Activated CD8-positive, alpha-beta memory T cell treated with anti-CD3 and anti-CD28 coated beads for 36 hours (primary cell): ENCODE results near the gene MBLAC2. TPM values are rescaled to one million over a fixed set of nuclear protein-coding genes. Genes with fewer than 3 reads are reported as not detected.

Source experiments
- CTCF ChIA-PET: fragments of 350-600 bp; sonication (Branson Sonifier 250); formaldehyde crosslinking; loops from one replicate; lab custom pipeline; 2021; ENCODE audit warnings: antibody characterized with exemption; lab: Charles Lee
- POLR2A ChIA-PET: fragments of 350-600 bp; sonication (Branson Sonifier 250); formaldehyde crosslinking; loops from one replicate; lab custom pipeline; 2021; ENCODE audit warnings: antibody characterized with exemption; lab: Charles Lee
- total RNA-seq, 2 experiments: library from RNA; stranded (reverse); gene quantifications; one replicate each; pipeline ENCODE4 v1.2.3, GENCODE V29; 2021

The MBLAC2 gene
- total RNA-seq, 2 experiments from 2014 or later, result 5.5 to 6.0 TPM

DNA sequence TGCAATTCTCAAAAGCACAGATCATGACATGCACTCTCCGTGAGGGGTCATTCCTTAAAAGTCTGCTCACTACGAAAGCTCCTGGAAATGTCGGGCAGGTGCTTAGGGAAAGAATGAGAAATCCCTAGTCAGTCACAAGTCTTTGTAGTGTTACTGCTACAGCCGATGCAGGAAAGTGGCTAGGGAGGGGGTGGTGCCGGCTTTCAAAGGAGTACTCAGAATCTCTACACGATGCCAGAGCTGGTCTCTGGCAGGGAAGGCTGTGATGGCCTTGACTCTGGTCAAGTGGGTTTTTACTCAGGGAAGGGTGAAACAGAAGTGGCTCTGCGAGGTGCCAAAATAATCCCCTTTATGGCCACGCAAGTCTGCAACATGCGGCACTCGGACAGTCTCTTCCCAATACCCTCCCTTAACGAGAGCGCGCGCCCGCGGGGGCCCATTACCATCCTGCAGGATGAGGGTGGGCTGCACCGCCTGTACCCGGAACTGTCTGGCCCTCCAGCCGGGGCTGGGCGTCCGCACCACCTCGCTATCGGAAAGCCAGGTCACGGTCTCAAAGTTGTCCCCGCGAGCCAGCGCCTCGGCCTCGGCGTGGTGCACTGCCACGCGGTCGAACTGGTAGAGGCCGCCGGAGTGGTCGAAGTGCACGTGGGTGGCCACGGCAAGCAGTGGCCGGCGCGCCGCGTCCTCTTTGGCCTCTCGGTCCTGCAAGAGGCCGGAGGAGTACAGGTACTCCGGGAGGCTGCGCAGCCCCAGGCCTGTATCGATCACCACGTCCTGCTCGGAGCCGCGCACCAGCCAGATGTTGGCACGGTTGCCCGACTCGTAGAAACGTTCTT lies 956 bp downstream of the MBLAC2 start:
- POLR2A ChIA-PET, result interaction anchor here (1.1 to 1.7 kb wide), 4 partner anchors 56 to 910 kb away, joined by 3 to 15 read pairs (median 10); partner anchors contain the start of genes ARRDC3, CETN3 and LYSMD3

DNA sequence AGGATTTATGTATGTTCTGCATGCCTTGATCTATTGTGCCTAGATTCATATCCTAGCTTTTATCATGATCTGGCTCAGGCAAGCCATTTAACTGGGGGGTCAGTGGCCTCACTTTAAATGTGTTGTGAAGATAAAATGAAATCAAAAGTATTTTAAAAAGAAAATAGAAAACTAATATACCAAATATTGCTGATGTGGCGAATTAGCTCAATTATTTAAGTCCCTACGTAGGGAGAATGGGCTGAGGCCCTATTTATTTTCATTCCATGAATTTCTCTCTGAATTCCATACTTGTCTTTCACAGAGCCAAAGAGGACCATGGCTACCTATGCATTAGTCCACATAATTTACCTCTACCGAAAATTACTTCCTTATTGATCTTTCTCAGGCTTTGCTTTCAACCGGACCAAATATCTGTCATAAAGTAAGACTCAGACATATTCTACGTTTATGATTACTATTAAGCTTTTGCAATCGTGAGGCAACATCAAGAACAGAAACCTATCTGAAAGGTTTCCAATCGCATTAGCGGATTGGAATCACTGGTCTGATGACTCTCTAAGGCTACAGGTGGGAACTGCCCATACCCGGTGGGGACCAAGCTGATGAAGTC lies 1.7 kb downstream of the MBLAC2 start:
- CTCF ChIA-PET, result interaction anchor here (0.5 to 1.5 kb wide), 3 partner anchors 33 to 57 kb away, joined by 3 read pairs; no protein-coding TSS in a partner anchor
- POLR2A ChIA-PET, result interaction anchor here (1.6 kb wide), 1 partner anchor 63 kb away, joined by 10 read pairs; the partner anchor contains the start of gene CETN3

More for the DNA sequence above, 956 bp downstream of the MBLAC2 start:
- CTCF ChIA-PET, result interaction anchor here (0.5 to 1.6 kb wide), 3 partner anchors 33 to 57 kb away, joined by 3 to 7 read pairs (median 3); no protein-coding TSS in a partner anchor

DNA sequence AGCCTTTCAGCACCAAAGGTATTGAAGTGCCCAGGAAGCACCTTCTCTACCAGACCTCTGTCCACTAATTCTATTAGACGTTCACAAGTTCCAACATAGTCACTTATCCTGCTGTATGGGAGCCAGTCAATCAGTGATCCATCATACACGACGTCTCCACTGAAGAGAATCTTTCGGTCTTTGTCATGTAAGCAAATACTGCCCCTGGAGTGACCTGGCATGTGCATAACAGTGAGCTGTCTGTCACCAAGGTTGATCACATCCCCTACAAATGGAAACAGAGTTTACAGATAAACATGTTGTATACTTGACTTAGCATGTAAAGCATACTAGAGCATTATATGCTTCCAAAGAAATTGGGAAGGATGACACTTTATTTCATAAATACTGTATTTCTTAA lies 13.3 kb downstream of the MBLAC2 start:
- POLR2A ChIA-PET, result no interaction called here
- CTCF ChIA-PET, result interaction anchor here (1.4 kb wide), 1 partner anchor 68 kb away, joined by 5 read pairs; the partner anchor contains the start of gene LYSMD3

DNA sequence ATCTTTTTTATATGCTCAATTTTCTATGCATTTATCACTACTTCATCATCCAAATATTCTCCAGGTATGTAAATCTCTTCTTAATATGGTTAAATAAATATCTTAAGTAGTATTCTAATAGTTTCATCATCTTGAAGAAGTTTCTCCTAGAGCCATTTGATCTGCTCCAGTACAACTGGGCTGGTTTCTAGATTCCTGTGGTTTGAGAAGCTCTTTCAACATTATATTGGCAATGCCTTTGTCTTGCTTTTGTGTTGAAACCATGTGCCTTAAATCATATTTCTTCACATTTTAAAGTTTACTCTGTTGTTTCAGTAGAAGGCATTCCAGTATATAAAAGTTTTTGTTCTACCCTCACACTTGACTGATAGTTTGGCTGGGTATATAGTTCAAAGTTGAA lies 27.6 kb downstream of the MBLAC2 start:
- CTCF ChIA-PET, result no interaction called here
- POLR2A ChIA-PET, result no interaction called here

DNA sequence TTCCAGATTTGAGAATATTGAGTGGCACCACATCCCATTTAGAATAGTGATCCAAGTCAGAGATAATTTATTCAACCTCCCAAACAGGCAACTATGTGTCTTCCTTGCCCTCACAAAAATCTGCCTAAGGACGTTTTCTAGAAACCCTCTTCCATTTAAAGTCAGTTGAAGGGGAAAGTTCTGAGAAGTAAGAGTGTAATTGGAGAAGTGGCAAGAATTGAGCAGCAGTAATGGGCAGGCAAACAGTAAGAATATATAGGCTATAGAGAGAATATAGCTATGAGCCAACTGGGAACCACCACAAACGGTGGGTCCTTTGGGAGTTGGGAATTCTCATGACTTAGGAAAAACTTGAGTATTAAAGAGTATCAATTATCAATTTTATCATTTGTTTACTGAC lies 33.9 kb downstream of the MBLAC2 start:
- CTCF ChIA-PET, result interaction anchor here (0.8 to 2.0 kb wide), 2 partner anchors 13 to 34 kb away, joined by 3 to 7 read pairs; partner anchors contain the start of genes MBLAC2 and POLR3G
- POLR2A ChIA-PET, result no interaction called here

DNA sequence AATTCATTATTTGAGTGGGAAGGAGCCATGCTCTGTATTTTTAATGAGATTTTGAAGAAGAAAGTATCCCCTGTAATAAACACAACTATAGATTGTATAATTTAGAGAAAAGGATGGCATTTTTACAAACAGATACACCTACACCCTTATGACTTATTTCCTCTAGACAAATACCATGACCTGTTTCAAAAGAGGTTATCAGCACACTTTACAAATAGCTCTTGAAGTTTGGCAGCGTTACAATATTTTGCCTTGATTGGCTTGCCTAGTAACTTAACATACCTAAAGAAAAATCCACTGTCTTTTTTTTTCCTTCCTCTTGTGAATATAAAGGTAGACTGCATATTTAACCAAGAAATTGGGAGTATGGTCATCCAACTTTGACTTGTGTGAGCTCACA lies 36.5 kb downstream of the MBLAC2 start:
- ChIA-PET POLR2A (no interaction called here), CTCF (interaction anchor here (1.0 kb wide), 1 partner anchor 10 kb away, joined by 3 read pairs; no protein-coding TSS in a partner anchor)

DNA sequence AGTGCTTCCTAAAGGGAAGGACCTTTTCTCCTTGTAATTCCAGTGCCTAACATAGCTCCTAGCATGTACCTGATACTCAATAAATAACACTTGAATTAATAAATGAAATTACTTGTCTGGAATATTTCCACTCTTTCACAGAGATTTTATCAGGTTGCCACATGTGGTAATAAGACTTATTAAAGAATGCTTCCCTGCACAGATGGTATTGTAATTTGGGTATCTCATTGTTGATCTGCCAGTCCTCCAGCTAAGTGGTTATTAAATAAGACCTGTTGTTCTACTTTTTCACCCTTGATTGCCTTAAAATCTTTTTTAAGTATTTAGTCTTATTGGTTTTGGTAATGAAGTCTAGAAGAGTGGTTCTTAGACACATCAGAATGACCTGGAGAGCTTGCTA lies 36.9 kb downstream of the MBLAC2 start:
- ChIA-PET CTCF (interaction anchor here (0.9 to 1.0 kb wide), 2 partner anchors 10 to 37 kb away, joined by 3 read pairs; partner anchors contain the start of genes MBLAC2 and POLR3G), POLR2A (no interaction called here)

DNA sequence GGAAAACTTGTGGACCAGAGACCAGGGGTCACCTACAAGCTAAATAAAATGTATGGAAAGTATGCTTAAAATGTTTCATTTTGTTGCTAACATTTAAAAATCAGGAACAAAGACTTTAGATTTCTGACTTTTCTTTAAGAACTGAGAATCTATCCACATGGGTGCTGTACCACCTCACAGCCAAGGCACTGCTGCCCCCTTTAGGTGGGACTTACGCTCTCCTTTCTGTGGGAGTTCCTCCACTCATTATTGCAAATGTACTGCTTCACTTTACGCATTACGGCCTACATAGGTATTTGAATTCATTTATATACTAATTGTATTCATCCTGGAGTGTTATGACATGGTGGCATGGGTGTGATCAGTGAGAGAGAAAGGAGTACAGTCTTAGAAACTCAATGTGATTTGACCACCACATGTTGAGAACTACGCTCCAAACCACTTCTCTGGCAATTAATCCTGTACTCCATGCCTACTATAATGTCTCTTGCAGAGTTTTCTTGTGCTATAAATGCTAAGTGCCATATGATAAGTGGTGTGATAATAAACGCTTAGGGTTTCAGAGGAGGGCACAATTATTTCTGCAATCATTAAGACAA lies 40.4 kb downstream of the MBLAC2 start:
- POLR2A ChIA-PET, result no interaction called here
- CTCF ChIA-PET, result no interaction called here

DNA sequence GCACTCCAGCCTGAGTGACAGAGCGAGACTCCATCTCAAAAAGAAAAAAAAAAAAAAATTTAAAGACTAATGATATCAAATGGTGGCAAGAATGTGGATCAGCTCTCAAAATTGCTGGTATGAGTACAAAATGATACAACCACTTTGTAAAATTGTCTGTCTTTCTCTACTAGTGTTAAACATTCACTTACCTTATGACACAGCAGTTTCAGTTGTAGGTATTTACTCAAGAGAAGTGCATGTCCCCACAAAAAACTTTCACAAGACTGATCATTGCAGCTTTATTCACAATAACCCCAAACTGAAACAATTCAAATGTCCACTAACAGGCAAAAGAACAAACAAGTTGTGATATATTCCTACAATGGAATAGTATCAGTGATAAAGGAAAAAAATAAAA lies 50.3 kb downstream of the MBLAC2 start:
- POLR2A ChIA-PET, result no interaction called here
- CTCF ChIA-PET, result no interaction called here

DNA sequence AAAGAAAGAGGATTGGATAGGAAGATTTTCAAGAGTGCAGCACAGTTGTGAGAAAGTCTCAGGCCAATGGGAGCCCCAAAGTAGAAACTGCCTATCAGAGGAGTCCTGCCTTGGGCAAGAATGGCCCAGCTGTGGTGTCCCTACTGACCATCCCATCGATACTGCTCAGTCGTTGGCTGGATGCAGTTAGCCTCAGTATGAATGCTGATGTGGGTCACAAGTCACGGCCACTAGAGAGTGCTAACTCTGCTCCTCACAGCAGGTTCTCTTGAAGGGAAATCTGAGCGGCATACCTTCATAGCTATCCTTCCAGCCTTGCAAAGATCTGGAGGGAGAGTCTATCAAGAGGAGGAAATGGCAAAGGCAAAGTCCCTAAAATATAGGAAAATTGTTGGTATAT lies 53.4 kb downstream of the MBLAC2 start:
- POLR2A ChIA-PET, result no interaction called here
- CTCF ChIA-PET, result no interaction called here

DNA sequence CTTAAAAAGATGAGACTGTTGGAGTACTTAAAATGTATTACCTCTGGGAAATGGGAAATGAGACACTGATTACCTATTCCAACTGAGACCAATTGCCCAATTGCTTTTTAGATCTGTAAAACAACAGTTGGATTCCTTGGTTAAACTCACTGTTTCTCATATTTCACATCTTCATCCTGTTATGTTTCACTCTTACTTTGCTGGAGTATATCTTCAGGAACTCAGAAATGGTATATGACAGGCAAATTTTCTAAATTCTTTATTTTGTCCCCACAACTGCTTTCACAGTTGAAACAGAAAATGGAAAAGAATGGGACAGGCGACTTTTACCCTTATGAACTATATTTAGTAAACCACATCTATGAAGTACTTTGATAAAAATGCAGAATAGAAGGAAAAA lies 56.4 kb downstream of the MBLAC2 start:
- ChIA-PET POLR2A (interaction anchor here (0.9 kb wide), 1 partner anchor 9 kb away, joined by 3 read pairs; the partner anchor contains the start of gene CETN3), CTCF (interaction anchor here (0.7 kb wide), 1 partner anchor 9 kb away, joined by 3 read pairs; no protein-coding TSS in a partner anchor)

DNA sequence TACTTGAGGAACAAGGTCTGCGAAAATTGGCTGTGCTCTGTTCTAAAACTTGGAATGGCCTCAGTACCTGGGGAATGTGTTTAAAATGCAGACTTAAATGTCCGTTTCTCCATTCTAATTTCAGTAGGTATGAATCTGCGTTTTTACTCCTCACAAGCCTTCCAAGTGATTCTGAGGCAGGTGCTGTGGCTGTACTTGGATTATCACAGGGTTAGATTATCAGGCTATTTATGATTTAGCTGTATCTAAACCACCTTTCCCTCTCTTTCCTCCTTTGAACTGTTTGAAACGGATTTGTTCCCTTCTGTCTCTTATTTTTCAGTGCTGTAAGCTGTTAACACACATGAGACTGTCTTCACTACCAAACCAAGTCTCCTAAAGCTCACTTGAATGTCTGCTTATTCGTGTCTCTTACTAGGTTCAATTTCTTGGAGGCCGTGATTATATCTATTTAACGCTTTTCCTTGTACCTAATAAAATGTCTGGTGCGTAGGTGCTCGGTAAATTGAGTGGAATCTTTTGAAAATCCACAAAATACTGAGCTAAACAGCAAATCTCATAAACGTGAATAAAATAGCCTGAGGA lies 64.3 kb downstream of the MBLAC2 start:
- ChIA-PET CTCF (interaction anchor here (0.9 to 1.4 kb wide), 4 partner anchors 12 to 373 kb away, joined by 3 read pairs; no protein-coding TSS in a partner anchor), POLR2A (interaction anchor here (0.6 to 2.3 kb wide), 5 partner anchors 63 to 1694 kb away, joined by 3 to 10 read pairs (median 9); partner anchors contain the start of genes LYSMD3, MBLAC2 and POLR3G)

DNA sequence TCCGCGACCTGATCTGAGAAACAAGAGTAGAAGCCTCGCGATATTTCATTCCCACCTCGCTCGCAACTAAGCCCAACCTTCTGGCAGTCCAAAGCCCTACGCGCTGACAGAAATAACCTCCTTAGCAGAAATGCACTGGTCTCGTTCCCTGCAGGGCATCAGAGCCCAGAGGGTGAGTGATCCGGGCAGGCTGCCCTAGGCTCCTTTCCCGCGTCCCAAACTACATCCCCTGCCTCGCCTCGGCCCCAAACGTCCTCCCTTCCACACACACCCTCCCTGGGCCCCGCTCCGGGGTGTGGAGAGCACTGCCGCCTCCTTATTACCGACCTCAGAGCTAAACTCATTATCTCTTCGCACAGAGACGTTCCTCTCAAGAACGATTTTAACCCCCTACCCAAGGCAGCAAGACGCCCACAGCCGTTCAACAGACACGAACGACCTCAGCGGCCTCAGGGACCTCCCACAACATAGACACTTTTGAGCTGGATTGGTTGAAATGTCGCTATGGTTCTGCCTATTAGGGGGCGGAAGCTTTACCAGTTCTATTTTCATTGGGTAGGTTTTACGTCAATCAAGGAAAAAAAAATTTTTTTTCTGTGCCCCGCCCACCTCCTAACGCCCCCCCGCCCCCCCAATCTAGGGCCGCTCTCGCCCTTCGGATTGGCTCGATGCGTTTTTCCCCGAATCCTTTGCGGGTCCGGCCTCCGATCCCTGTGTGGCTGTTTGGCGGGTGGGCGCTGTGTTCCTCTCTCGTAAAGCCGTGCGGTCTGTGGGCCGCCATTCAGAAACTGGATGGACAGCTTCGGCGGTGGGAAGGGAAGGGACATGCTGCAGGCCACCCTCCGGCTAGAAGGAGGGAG lies 65.0 kb downstream of the MBLAC2 start, which contains the start of gene CETN3:
Gene CETN3 (minus strand): TSS at position 439 of the 860 bp plus-strand sequence. CDS start 95 bp downstream, at position 344.
- POLR2A ChIA-PET, result interaction anchor here (0.6 to 2.3 kb wide), 7 partner anchors 8 to 1694 kb away, joined by 3 to 10 read pairs (median 3); partner anchors contain the start of genes LYSMD3, MBLAC2 and POLR3G
- CTCF ChIA-PET, result interaction anchor here (0.6 to 1.4 kb wide), 5 partner anchors 8 to 974 kb away, joined by 3 read pairs; no protein-coding TSS in a partner anchor

DNA sequence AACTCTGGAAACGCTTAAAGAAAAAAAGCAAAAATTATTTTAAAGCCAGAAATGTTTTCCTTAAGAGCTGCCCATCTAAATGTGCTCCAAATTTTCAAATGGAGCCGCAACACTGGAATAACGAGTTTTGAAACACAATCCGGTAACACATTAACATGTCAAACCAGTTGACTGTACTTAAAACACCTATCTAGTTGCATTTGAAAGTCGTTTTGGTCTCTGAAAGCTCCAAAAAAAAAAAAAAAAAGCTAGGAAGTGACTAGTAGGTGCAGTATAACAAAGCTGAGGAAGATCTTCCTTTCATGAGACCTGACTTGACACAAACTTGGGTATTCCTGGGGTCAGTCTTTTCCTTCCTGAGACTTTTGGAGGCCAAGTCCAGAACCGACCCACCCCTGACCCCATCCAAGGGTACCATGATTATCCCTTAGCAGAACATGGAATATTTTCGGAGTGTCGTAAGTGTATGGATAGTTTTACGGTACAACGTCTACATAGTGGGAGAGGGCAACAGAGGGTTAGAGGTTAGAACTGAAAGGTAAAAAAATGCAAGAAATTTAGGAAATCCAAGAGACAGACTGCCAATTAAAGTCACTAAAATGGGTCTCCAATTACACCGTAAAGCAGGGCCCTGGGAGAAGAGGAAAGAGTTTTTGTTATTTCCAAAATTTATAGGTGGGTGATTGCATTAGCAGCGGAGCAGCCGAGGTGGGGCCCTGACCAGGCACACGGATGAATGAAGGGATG lies 65.8 kb downstream of the MBLAC2 start:
- POLR2A ChIA-PET, result interaction anchor here (0.9 to 2.3 kb wide), 2 partner anchors 9 to 121 kb away, joined by 3 to 9 read pairs; partner anchors contain the start of gene LYSMD3
- CTCF ChIA-PET, result interaction anchor here (0.6 kb wide), 2 partner anchors 9 to 975 kb away, joined by 3 read pairs; no protein-coding TSS in a partner anchor
